GM20000 (cell line): ENCODE measurements around the gene STON2.
A peak's percentile ranks its signal among the peaks of the same experiment; 100 is the strongest.
"Not testable (repeated sequence)": the region's sequence is repeated elsewhere in the genome, so short reads cannot be mapped to it uniquely, and the experiment has no call there.

Experiments used
- DNase-seq: peaks from one replicate; pipeline ENCODE4 v3.0.0; 2012; ENCODE audit warnings: low spot score
- TF ChIP-seq, protein P1 (sequence below): IDR thresholded peaks from 2 replicates; pipeline ENCODE4 v1.5.1; 2012; ENCODE audit warnings: mild to moderate bottlenecking, control low read depth; ENCODE audit errors: extremely low read depth, missing control alignments

STON2 gene

DNA sequence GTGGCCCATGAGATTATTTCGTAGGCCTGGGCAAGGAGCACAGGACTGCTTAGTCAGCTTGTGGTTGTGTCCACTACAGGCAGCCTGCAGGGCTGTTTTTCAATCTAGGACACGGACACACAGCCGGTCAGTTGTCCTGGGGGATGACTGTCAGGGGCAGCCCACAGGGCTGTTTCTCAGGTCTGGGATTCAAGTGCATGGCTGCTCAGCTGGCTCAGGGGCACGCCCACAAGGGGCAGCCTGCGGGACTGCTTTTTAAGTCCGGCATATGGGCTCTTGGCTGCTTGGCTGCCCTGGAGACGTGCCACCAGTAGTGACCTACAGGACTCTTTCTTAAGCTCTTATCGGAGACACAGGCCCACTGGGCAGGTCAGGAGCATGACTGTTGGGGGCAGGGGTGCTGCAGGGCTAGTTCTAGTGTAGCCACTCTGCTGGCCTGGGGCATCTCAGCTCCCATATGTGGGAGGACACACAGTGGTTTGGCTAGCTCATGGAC lies 152.8 kb downstream of the STON2 start:
- DNase-seq, result no peak
- TF ChIP-seq, protein P1, sequence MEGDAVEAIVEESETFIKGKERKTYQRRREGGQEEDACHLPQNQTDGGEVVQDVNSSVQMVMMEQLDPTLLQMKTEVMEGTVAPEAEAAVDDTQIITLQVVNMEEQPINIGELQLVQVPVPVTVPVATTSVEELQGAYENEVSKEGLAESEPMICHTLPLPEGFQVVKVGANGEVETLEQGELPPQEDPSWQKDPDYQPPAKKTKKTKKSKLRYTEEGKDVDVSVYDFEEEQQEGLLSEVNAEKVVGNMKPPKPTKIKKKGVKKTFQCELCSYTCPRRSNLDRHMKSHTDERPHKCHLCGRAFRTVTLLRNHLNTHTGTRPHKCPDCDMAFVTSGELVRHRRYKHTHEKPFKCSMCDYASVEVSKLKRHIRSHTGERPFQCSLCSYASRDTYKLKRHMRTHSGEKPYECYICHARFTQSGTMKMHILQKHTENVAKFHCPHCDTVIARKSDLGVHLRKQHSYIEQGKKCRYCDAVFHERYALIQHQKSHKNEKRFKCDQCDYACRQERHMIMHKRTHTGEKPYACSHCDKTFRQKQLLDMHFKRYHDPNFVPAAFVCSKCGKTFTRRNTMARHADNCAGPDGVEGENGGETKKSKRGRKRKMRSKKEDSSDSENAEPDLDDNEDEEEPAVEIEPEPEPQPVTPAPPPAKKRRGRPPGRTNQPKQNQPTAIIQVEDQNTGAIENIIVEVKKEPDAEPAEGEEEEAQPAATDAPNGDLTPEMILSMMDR, result no peak

DNA sequence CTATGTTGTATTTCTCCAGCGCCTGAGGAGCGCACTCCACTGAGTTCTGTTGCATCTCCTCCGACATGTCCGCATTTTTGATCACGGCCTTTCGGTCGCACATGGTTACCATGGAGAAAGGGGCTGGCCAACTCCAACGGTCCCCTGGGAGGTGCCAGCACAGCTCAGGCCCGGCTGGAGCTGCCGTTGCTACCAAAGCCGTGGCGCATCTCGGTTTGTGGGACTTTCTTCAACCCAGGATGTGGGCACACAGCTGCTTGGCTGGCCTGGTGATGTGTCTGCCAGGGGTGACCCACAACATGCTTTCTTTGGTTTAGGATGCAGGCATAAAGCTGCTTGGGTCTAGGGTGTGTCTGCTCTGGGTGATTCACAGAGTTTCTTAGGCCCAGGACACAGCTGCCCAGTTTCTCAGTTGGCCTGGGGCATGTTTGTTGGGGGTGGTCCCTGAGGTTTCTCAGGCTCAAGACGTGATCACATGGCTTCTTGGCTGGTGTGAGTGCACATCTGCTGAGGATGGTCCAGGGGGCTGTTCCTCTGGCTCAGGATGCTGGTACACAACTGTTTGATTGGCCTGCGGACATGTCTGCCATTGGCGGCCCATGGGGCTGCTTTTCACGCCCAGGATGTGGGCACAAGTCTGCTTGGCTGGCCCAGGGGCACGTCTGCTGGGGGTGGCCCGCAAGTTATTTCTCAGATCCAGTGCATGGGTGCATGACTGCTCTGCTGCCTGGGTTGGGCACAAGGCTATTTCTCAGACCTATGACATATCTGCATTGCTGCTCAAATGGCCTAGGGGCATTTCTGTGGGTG lies 153.5 kb downstream of the STON2 start:
- TF ChIP-seq, protein P1, result no peak
- DNase-seq, result no peak

DNA sequence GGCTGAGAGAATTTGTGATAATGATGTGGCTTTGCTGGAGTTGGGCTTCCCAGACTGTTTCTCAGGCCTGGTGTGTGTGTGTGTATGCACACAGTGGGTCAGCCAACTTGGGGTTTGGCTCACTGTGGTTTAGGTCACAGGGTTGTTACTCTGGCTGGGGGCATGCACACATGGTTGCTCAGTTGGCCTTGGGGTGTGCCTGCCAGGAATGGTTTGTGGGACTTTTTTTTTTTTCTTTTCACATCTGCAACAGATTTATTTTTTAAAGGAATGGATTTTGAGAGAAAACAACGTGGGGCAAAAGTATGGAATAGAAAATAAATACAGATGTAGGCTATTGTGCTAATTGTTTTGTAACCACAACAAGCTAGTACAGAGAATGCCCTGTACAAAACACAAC lies 154.4 kb downstream of the STON2 start:
- DNase-seq, result no peak

DNA sequence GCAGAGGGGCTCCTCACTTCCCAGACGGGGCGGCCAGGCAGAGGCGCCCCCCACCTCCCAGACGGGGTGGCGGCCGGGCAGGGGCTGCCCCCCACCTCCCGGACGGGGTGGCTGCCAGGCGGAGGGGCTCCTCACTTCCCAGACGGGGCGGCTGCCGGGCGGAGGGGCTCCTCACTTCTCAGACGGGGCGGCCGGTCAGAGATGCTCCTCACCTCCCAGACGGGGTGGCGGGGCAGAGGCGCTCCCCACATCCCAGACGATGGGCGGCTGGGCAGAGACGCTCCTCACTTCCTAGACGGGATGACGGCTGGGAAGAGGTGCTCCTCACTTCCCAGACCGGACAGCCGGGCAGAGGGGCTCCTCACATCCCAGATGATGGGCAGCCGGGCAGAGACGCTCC lies 155.7 kb downstream of the STON2 start:
- not testable (repeated sequence) for DNase-seq

More for the DNA sequence above, 154.4 kb downstream of the STON2 start:
- TF ChIP-seq, protein P1, result no peak

DNA sequence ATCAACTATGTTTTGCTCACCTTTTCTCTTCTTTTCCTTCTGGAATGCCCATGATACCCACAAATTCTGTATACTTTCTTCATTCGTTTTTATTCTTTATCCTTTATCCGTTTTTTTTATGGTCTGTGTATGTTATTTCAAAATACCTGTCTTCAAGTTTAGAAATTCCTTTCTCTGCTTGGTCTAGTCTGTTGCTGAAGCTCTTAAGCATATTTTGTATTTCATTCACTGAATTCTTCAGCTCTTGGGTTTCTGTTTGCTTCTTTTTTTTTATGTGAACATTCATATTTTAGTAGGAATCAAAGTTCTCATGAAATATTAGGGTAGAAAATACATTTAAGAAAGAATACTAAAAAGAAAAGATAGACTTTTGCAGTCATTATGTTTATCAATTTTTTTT lies 156.6 kb downstream of the STON2 start:
- TF ChIP-seq, protein P1, result no peak
- no peak for DNase-seq

DNA sequence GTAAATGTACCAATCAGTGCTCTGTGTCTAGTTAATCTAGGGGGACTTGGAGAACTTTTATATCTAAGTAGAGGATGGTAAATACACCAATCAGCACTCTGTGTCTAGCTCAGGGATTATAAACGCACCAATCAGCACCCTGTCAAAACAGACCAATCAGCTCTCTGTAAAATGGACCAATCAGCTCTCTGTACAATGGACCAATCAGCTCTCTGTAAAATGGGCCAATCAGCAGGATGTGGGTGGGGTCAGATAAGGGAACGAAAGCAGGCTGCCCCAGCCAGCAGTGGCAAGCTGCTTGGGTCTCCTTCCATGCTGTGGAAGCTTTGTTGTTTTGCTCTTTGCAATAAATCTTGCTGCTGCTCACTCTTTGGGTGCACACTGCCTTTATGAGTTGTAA lies 163.3 kb downstream of the STON2 start:
- not testable (repeated sequence) for DNase-seq

DNA sequence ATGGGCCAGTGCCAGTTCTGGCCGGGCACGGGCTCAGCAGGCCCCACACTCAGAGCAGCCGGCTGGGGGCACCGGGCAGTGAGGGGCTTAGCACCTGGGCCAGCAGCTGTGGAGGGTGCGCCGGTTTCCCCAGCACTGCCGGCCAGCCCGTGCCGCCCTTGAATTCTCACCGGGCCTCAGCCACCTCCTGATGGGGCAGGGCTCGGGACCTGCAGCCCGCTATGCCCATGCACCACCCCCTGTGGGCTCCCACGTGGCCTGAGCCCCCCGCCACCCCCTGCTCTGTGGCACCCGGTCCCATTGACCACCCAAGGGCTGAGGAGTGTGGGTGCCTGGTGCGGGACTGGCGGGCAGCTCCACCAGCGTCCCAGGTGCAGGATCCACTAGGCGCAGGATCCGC lies 164.0 kb downstream of the STON2 start:
- TF ChIP-seq, protein P1, result no peak

DNA sequence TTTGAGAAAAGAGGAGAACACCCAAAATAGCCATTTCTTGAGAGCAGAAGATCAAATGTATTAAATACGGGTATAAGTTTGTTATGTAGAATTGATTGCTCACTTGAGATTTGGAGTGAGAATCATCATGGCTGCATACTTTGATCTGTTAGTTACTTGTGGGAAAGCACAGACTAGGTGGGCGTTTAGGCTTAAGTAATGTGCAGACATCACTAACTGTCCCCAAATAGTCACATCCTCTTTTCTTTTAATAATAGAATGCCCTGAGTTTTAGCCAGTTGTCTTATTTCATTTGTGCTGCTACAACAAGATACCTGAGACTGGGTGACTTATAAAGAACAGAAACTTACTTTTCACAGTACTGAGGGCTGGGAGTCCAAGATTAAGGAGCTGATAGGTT lies 165.0 kb downstream of the STON2 start:
- TF ChIP-seq, protein P1, result no peak
- DNase-seq, result peak; percentile 74

More for the DNA sequence above, 164.0 kb downstream of the STON2 start:
- no peak for DNase-seq
